SIG-M5 (cell line): Measurements from ENCODE around the gene MAP1LC3B2.

Source experiments
- DNase-seq: peaks from one replicate; lab custom pipeline; 2025; lab: John Stamatoyannopoulos, UW

Gene MAP1LC3B2

DNA sequence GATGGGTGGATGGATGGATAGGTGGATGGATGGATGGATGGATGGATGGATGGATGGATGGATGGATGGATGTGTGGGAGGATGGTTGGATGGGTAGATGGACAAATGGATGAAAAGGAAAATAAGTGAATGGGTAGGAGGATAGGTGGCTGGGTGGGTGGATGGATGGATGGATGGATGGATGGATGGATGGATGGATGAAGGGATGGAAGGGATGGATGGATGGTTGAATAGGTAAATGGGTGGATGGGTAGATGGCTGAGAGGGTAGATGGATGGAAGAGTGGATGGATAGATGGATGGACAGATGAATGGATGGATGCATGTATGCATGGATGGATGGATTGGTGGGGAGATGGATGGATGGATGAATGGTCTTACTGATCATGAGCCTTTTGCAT is 36.5 kb downstream of the MAP1LC3B2 start:
- DNase-seq: no peak

DNA sequence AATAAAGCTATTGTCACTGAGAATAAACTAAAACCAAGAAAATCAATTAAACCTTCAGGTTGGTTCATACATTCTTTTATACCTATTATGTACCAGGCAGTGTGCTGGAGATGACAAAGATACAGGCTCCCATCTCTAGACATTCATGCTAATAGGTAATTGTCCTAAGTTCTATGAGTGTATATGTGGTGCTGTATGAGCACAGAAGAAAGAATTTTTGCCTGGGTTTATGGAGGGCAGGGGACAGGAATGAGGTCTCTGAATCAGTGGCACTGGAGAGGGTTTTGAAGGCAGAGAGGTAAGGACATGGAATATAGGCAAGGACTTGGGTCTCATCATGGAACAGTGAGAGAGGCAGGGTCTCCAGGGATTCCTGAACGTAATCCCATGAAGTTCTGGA is 38.7 kb downstream of the MAP1LC3B2 start:
- DNase-seq: no peak

- DNase-seq: no peak
Observed at GRCh38 chr12:116598311-116599284, 39.4 kb downstream of the MAP1LC3B2 start.

DNA sequence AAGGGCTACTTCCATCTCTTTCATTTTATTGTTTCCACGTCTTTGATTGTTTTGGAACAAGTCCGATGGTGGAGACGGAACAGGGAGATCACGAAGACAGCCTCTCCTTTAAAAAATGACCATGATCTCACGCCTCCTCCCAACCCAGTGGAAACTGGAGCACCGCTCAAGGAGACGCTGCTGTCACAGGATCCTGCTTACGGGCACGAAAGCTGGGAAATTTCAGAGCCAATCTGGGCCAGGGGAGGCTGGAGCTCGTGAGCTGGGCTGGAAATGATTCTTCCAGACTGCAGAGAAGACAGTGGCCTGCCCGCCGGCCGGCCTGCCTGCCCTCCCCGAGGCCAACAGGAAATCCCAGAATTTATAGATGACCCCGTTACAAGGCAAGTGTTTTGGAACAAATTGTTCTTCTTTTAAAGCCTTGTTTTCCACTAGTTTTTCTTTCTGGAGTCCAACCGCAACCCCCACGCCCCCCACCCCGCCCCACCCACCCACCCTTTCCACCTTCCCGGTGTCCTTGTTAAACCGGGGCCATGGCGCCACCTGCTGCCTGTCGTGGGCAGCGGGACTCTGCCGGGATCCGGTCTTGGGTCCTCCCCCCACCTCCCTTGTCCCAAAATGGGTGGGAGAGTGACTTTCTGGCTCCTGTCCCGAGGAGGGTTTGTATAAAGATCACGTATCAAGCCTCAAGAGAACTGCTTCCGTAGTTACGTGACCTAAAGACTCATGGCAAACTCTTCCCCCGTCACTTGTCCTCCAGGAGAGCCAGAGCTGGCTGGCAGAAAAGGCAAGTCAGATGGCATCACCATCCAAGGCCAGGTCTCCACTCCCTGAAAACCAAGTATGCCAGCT is 40.3 kb downstream of the MAP1LC3B2 start:
- no peak for DNase-seq

- no peak for DNase-seq
Observed at GRCh38 chr12:116600959-116601918, 42.1 kb downstream of the MAP1LC3B2 start.

GRCh38 chr12:116601933-116602810 is 43.0 kb downstream of the MAP1LC3B2 start:
- no peak for DNase-seq

GRCh38 chr12:116603546-116604177 is 44.5 kb downstream of the MAP1LC3B2 start:
- DNase-seq: no peak

DNA sequence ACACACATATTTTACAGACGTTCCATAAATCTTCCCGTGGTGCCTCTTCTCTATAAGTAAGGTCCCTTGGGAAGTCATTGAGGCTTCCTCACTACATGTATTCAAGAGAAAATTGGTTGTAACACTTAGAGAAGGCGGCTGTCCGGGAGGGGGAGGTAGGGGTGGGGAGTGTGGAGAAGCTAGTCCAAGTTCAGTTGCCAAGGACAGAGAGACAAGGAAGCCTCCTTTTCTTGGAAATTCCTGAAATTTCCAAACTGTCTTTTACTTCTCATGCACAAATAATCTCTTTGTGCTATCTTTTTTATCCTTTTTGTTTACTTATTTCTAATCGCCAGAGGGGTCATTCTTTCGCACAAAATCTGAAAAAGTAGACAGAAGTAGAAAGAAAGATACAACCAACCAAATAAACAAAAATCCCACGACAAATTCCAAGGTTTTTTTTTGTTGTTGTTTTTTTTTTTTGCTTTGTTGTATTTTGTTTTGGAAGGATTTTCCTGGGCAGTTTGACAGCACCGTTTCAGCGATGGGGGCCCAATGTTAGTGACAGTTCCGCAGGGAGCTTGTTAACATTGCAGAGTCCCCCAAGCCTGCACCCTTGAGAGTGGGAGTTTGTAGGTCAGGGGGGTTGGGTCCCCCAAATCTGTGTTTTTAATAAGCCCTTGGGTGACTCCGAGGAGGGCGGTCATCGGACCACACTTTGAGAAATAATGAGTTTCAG is 45.2 kb downstream of the MAP1LC3B2 start:
- DNase-seq: no peak

- no peak for DNase-seq
Observed at GRCh38 chr12:116604951-116605641, 45.9 kb downstream of the MAP1LC3B2 start.

DNA sequence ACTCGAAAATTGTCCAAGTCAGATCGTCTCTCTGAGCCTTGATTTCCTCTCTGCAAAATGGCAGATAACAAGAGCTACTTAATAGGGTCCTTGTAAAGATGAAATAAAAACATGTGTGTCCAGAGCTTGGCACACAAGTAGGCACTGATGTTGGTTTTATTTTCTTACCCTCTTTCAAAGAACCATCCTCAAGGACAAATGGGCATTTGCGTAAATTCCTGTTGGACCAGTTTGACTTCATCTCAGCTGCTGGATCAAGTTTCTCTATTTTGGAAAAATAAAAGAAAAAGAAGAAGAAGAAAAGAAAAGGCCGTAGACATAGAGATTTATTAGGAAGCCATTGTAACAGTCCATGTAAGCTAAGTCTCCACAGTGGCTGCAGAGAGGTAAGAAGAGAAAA is 47.2 kb downstream of the MAP1LC3B2 start:
- no peak for DNase-seq

GRCh38 chr12:116607039-116607438 is 47.9 kb downstream of the MAP1LC3B2 start:
- DNase-seq: no peak

- no peak for DNase-seq
Observed at GRCh38 chr12:116609319-116610114, 50.3 kb downstream of the MAP1LC3B2 start.

GRCh38 chr12:116610971-116611541 is 51.9 kb downstream of the MAP1LC3B2 start:
- no peak for DNase-seq

DNA sequence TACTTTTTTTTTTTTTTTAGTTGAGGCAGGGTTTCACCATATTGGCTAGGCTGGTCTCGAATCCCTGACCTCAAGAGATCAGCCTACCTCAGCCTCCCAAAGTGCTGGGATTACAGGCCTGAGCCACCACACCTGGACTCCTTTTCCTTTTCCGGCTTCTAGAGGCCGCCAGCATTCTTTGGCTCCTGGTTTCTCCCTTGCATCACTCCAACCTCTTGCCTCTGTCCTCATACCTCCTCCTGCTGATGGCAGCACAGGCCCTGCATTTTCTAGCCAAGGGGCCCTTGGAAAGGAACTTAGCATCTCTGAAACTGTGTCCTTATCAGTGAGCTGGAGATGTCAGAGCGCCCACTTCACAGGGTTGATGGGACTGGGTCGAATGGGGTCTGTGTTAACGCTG is 53.3 kb downstream of the MAP1LC3B2 start:
- no peak for DNase-seq

- no peak for DNase-seq
Observed at GRCh38 chr12:116613256-116613655, 54.1 kb downstream of the MAP1LC3B2 start.

- DNase-seq: no peak
Observed at GRCh38 chr12:116614194-116614915, 55.2 kb downstream of the MAP1LC3B2 start.
